Heart left ventricle (tissue), 16 donors: ENCODE measurements around the gene SLC19A1. TPM values are rescaled to one million over a fixed set of nuclear protein-coding genes. Genes with fewer than 3 reads are reported as not detected.

Experiments used
- ATAC-seq, 4 donors: fragments of 200-7000 bp; cut with Tn5 transposase; one replicate each; pipeline ENCODE4 v1.9.1; 2020 to 2022; ENCODE audit warnings: moderate library complexity in 4 of 4, mild to moderate bottlenecking in 3 of 4, moderate number of reproducible peaks in 1 of 4
- DNase-seq, 5 donors: peaks; one replicate each; pipeline ENCODE4 v3.0.0-alpha.2; 2020
- H3K27ac ChIP-seq, 12 donors: fragments of 200-600 bp; sonication (generic) in 4 of 12; one replicate each; pipeline versions ENCODE4 v1.5.0 to v1.8.0; 2016 to 2022; ENCODE audit warnings: mild to moderate bottlenecking in 2 of 12
- H3K27me3 ChIP-seq, 9 donors: fragments of 200-600 bp; sonication (generic) in 2 of 9; one replicate each; pipeline versions ENCODE4 v1.5.1 to v1.8.0; 2016 to 2022; ENCODE audit warnings: mild to moderate bottlenecking in 3 of 9
- H3K36me3 ChIP-seq, 9 donors: fragments of 200-600 bp; sonication (generic) in 2 of 9; one replicate each; pipeline versions ENCODE4 v1.5.0 to v1.8.0; 2018 to 2022; ENCODE audit warnings: mild to moderate bottlenecking in 2 of 9
- H3K4me1 ChIP-seq, 12 donors: fragments of 200-600 bp; sonication (generic) in 4 of 12; one replicate each; pipeline versions ENCODE4 v1.5.0 to v1.8.0; 2016 to 2022; ENCODE audit warnings: mild to moderate bottlenecking in 3 of 12
- H3K4me3 ChIP-seq, 12 donors: fragments of 200-600 bp; sonication (generic) in 4 of 12; one replicate each; pipeline versions ENCODE4 v1.5.0 to v1.8.0; 2017 to 2022; ENCODE audit warnings: mild to moderate bottlenecking in 9 of 12, moderate library complexity in 4 of 12
- H3K9me3 ChIP-seq, 12 donors: fragments of 200-600 bp; sonication (generic) in 4 of 12; one replicate each; pipeline versions ENCODE4 v1.5.0 to v1.8.0; 2016 to 2022; ENCODE audit warnings: mild to moderate bottlenecking in 1 of 12
- POLR2A ChIP-seq, 2 donors: fragments of 450-650 bp; IDR thresholded peaks; one replicate each; pipeline ENCODE4 v1.6.1; 2017; ENCODE audit warnings: antibody characterized with exemption in 2 of 2, mild to moderate bottlenecking in 2 of 2, moderate library complexity in 2 of 2
- WGBS, 4 donors: extraction: QIAGEN DNeasy Blood & Tissue Kit in 2 of 4; methylation state at CpG; one replicate each; pipeline versions ENCODE4 v1.1.5 to v1.1.7; 2013 to 2018; 5-methylcytosine and 5-hydroxymethylcytosine counted together
- intact Hi-C, 10 donors: fragments of 100-400 bp; cut with DNase I; formaldehyde crosslinking; loops; one replicate each; pipeline versions ENCODE4 v1.11.1 to v1.14.2; 2022
- polyA plus RNA-seq, 2 donors: library from polyadenylated mRNA; stranded (reverse); fragments of 200-250 nt; gene quantifications; one replicate each; pipeline ENCODE4 v1.2.3, GENCODE V29; 2013
- total RNA-seq, 9 donors: library from RNA; depleted of rRNA in 2 of 9; stranded (reverse); fragments of >200 nt in 2 of 9; fragmentation: NEBNext Ultra II Directional in 3 of 9; extraction: Animal tissue kit (Norgen Biotek cat#: 25700) in 3 of 9; gene quantifications; one replicate each; pipeline versions ENCODE4 v1.1.0 to v1.2.4, GENCODE V29; 2016 to 2023
- TF ChIP-seq, protein P1 (sequence below), 12 donors: fragments of 200-600 bp; sonication (generic) in 4 of 12; IDR thresholded peaks; one replicate each; pipeline versions ENCODE4 v1.5.0 to v1.8.0; 2018 to 2022; ENCODE audit warnings: antibody characterized with exemption in 12 of 12, mild to moderate bottlenecking in 5 of 12
- donor health status: ischemic (EF 13 %, LVEDD 7.1; RV severe dilation, severe dysfunction).
- donor health status: healthy with polysubstance abuse.
- donor health status: DM: no; HTN: yes; CAD: no.
- donor health status: DM: no; HTN: no; CAD: no.
- donor health status: ischemic (EF 25% LVEDD 6.9; RV normal size, moderate dysfunction).
- donor health status: ischemic (EF 25% LVEDD 5.7; RV mildly dilated, moderate dysfunction).
- donor health status: healthy.
- donor health status: DM: yes; HTN: yes; CAD: no.
- donor health status: ischemic (EF 35%, LVEDD 5.7; RV mildly dilated, moderate dysfunction).
- donor health status: nonischemic (EF 11% LVEDD 7.7; RV severe dilation, severe dysfunction).
- donor health status: DM: yes; HTN: yes; CAD: no.
- donor health status: PGD.
- donor health status: ischemic (EF 29% LVEDD 5.4; RV normal size, mild dysfunction).
- donor health status: nonischemic (EF 23%, LVEDD 6.1; RV moderate dilation, normal function).

SLC19A1 gene
- total and polyA plus RNA-seq, 11 donors, result 2.4 to 7.0 (median 3.5) TPM

DNA sequence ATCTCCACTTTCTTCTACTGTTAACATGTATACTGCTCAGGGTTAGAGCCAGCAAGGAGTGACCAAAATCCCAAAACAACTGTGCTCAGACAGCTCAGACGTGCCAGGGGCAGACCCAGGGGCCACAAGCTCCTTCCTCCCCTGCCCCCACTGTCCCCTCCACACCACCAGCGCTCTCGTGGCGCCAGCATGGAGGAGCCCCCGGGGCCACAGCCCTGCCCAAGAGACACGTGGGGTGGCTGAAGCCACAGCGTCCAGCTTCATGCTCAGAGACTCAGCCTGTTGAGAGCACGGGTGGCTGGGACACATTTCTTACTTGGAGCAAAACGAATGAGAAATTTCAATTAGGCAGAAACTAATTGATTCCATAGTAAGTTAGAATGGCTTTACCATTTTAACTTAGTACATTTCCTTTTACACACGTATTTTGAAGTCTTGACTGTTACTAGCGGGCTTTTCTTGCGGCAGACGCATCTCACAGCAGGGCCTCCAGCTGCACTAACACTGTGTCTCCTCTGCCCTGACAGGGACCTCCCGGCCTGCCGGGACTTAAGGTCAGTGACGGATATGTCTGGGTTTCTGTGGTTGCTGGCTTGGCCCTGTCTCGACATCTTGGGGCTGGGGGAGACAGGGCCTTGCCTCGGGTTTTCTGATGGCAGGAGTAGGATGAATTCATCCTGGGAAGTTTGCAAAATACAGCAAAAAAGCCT lies 54.2 kb downstream of the SLC19A1 start:
- H3K4me3 ChIP-seq, result no peak overlapping the region
- H3K27ac ChIP-seq, result no peak overlapping the region
- intact Hi-C loops, result no loop called here
- TF ChIP-seq, protein P1, sequence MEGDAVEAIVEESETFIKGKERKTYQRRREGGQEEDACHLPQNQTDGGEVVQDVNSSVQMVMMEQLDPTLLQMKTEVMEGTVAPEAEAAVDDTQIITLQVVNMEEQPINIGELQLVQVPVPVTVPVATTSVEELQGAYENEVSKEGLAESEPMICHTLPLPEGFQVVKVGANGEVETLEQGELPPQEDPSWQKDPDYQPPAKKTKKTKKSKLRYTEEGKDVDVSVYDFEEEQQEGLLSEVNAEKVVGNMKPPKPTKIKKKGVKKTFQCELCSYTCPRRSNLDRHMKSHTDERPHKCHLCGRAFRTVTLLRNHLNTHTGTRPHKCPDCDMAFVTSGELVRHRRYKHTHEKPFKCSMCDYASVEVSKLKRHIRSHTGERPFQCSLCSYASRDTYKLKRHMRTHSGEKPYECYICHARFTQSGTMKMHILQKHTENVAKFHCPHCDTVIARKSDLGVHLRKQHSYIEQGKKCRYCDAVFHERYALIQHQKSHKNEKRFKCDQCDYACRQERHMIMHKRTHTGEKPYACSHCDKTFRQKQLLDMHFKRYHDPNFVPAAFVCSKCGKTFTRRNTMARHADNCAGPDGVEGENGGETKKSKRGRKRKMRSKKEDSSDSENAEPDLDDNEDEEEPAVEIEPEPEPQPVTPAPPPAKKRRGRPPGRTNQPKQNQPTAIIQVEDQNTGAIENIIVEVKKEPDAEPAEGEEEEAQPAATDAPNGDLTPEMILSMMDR (IDR thresholded peaks at IDR 0.05), result no peak
- no peak for TF ChIP-seq POLR2A (IDR thresholded peaks at IDR 0.05)
- 85 to 92% (median 86%) methylated on average over 17 to 18 of the region's 18 CpGs for WGBS, 4 donors
- H3K36me3 ChIP-seq, result peaks cover 0 to 47% (median 23%) of the 10 kb centered on the region in 9 donors
- no peaks in the 10 kb centered on the region for H3K27me3 ChIP-seq
- DNase-seq (no peak), ATAC-seq (no peak)
- H3K9me3 ChIP-seq, result no peaks in the 10 kb centered on the region
- H3K4me1 ChIP-seq, result peaks cover 0 to 2% (median 0%) of the 10 kb centered on the region in 12 donors

DNA sequence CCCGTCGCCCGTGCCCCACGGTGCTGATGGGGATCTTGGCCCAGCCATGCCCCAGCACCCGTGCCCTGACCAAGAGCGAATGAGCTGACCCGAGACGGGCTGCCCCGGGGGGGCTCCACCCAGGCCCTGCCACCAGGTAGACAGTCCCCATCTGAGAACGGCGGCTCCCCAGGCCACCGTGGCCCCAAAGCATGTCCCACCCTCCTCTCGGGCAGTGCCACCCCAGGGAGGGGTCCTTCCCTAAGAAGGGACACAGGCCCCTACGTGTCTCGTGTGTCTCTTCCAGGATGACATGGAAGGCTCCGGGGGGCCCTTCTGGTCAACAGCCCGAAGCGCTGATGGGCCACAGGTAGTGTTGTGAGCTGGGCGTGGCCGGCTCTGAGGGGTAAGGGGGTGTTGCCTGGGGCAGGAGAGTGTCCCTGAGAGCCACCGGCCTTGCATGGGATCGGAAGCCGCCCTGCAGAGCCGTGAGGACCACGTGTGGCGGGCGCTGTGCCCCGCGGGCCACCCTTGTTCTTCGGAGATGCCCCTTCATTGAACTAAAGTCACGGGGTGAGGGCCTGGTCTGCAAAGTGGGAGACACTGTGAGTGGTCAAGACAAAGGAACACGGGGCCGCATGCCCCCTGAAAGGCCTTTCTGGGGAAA lies 55.0 kb downstream of the SLC19A1 start:
- TF ChIP-seq, protein P1 (IDR thresholded peaks at IDR 0.05), result no peak
- TF ChIP-seq POLR2A (IDR thresholded peaks at IDR 0.05), result no peak
- peak in 1 of 5 donors; percentile 51 for DNase-seq
- intact Hi-C loops, result no loop called here
- 93 to 97% (median 94%) methylated on average over 8 to 33 of the region's 33 CpGs for WGBS, 4 donors
- Histone ChIP-seq H3K27ac (no peak overlapping the region), H3K4me1 (peaks cover 0 to 10% (median 0%) of the 10 kb centered on the region in 12 donors), H3K36me3 (peaks cover 0 to 50% (median 30%) of the 10 kb centered on the region in 9 donors), H3K4me3 (no peak overlapping the region), H3K27me3 (no peaks in the 10 kb centered on the region), H3K9me3 (no peaks in the 10 kb centered on the region)
- no peak for ATAC-seq

DNA sequence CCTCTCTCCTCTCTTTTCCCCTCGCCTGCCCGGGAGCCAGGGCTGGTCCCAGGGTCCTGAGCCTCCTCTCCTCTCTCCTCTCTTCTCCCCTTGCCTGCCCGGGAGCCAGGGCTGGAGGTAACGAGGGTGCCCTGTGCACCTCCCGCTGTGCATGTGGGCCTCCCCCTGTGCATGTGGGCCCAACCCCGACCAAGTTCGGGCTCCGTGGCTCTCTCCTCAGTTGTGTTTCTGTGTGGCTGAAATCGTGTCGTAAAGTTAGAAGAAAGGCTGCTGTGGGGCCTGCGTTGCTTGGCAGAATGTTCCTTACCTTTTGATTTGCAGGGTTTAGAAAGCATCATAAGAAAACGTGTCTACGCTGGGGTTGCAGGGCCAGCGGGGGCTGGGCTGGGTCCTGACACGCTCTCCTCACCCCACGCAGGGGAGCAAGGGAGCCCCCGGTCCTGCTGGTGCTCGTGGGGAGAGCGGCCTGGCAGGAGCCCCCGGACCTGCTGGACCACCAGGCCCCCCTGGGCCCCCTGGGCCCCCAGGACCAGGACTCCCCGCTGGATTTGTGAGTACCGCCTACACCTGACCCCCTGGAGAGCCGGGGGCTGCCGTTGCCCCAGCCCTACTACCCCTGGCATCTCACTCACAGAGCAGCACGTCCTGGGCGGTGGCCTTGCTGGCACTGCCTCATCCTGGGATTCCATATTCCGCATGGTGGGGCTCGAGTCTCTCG lies 55.6 kb downstream of the SLC19A1 start:
- H3K27ac ChIP-seq, result no peak overlapping the region
- DNase-seq, result peak in 1 of 5 donors; percentile 54
- H3K9me3 ChIP-seq, result no peaks in the 10 kb centered on the region
- no peak overlapping the region for H3K4me3 ChIP-seq
- H3K4me1 ChIP-seq, result peaks cover 0 to 16% (median 0%) of the 10 kb centered on the region in 12 donors
- TF ChIP-seq, protein P1 (IDR thresholded peaks at IDR 0.05), result no peak
- TF ChIP-seq POLR2A (IDR thresholded peaks at IDR 0.05), result no peak
- 90 to 92% (median 90%) methylated on average over 25 to 29 of the region's 29 CpGs for WGBS, 4 donors
- intact Hi-C loops, result no loop called here
- H3K36me3 ChIP-seq, result peaks cover 0 to 52% (median 29%) of the 10 kb centered on the region in 9 donors
- no peak for ATAC-seq
- no peaks in the 10 kb centered on the region for H3K27me3 ChIP-seq
